ENCODE data around the gene AKR1A1.
A peak's percentile ranks its signal among the peaks of the same experiment; 100 is the strongest.
"Not testable (repeated sequence)": the region's sequence is repeated elsewhere in the genome, so short reads cannot be mapped to it uniquely, and the experiment has no call there.

AKR1A1 gene

DNA sequence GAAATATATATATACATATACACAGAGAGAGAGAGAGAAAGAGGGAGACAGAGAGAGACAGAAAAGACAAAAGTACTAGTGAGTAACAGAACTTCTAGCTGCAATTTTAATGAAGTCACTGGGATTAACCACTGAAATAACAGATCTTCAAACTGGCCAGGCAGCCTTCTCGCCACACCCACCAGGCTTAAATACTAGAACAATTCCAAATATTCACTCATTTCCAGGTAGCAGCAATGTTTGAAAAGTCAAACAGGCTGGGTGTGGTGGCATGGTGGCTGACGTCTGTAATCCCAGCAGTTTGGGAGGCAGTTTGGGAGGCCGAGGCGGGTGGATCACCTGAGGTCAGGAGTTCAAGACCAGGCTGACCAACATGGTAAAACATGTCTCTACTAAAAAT is 34.2 kb upstream of the AKR1A1 start:
- FAIRE-seq (no peak), DNase-seq (ENCODE audit: insufficient read length, low spot score) (no peak)
- no peak for TF ChIP-seq POLR2A (IDR thresholded peaks at IDR 0.05; ENCODE audit: low read depth, low read length)

DNA sequence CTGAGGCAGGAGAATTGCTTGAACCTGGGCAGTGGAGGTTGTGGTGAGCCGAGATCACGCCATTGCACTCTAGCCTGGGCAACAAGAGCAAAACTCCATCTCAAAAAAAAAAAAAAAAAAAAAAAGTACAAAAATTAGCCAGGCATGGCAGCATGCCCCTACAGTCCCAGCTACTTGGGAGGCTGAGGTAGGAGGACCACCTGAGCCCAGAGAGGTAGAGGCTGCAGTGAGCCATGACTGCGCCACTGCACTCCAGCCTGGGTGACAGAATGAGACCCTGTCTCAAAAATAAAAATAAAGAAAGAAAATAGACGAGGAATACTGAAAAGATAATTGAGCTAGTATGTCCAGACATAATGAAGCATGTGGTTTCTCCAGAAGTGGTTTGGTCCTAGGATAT is 32.3 kb upstream of the AKR1A1 start:
- not testable (repeated sequence) for FAIRE-seq

DNA sequence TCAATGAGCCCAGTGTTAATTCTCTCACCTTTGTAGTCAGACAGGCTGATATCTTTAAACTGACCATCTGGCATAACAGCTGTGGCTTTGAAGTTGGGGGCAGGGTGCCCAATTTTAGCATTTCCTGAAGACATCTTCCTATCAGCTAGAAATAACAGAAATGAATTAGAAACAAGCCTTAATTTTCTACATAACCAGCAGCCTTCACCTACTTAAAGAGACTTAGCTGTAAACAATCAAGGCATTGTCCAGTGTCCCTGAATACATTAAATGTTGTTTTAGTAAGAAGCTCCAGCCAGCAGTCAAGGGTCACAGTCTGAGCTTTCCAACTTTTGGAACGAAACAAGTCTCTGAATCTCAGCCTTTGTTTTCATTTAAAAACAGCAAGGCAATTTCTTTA is 31.7 kb upstream of the AKR1A1 start:
- DNase-seq (ENCODE audit: insufficient read length, low spot score): no peak
- no peak for TF ChIP-seq POLR2A (IDR thresholded peaks at IDR 0.05; ENCODE audit: low read depth, low read length)
- FAIRE-seq: no peak

More for the DNA sequence above, 32.3 kb upstream of the AKR1A1 start:
- not testable (repeated sequence) for DNase-seq (ENCODE audit: insufficient read length, low spot score)

DNA sequence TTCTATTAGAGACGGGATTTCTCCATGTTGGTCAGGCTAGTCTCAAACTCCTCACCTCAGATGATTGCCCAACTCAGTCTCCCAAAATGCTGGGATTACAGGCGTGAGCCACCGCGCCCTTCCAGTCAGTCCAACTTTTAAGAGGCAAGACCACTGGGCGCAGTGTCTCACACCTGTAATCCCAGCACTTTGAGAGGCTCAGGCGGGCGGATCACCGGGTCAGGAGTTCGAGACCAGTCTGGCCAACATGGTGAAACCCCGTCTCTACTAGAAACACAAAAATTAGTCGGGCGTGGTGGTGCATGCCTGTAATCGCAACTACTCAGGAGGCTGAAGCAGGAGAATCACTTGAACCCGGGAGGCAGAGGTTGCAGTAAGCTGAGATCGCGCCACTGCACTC is 30.9 kb upstream of the AKR1A1 start:
- not testable (repeated sequence) for DNase-seq (ENCODE audit: insufficient read length, low spot score); FAIRE-seq

DNA sequence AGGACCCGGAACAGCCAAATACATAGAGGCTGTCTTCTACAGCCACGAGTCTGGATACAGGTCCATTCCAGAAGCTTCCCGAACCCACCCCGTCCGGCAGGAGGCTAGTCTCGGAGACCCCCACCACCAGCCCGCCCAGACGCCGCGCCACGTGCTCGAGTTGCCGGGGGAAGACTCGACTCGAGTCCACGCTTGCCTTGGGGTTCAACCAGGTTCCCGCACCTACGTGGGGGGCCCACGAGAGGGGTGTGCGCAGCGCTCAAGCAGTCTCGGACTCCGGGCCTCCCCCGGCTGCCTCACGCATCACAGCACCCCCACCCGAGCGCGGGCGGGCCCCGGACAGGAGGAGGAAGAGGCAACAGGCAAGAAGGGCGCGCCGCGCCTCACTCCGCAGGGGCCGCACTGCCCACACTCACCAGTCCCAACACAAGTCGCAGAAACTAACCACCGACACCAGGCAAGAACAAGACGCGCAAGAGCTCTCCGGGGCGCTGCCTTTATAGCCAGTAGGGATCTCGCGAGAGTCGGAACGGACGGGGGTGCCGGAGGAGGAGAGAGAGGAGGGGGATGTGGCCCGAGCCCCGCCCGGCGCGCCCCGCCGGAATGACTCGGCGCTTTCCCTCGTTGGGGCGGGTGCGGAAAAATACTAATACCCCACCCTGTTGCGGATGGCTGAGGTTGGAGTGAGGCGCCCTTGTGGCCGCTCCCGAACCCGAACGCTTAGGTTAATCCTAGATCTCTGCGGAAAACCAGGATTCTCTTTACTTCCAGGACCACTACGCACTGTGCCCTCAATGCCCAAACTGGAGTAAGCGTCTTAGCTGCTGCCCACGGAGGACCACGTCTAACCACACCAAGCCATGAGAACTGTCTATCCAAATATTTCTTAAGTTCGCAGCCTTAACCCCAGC is 29.0 kb upstream of the AKR1A1 start, which contains the start of gene PRDX1:
Gene PRDX1 (minus strand): TSS at position 472 of the 911 bp plus-strand sequence. CDS start 2,841 bp downstream, outside the sequence.
- FAIRE-seq: no peak
- peak; percentile 100 for TF ChIP-seq POLR2A (IDR thresholded peaks at IDR 0.05; ENCODE audit: low read depth, low read length)
- peak; percentile 86 for DNase-seq (ENCODE audit: insufficient read length, low spot score)

DNA sequence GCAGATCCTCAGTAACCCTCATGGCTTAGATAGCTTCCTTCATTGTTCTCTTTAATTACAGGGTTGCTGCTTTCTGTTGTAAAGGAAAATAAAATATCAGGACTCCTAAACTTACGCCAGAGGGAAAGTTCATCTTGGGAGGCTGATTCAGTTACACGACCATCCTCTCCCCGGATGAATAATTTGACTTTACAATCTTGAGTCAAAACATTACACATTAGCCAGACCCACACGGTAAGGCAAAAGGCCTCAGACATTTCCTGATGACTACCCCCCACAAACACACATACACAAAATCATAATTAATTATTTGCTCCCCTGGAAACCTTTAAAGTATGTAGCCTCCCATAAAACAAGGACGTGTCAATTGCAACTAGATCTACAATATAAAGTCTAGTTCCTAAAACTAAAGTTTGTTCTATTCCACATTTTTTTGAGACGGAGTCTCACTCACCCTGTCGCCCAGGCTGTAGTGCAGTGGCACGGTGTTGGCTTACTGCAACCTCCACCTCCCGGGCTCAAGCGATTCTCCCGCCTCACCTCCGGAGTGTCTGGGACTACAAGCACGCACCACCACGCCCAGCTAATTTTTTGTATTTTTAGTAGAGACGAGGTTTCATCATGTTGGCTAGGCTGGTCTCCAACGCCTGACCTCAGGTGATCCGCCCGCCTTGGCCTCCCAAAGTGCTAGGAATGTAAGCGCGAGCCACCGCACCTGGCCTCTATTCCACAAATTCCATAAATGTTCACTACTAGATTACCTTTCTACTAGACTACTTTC is 28.1 kb upstream of the AKR1A1 start:
- FAIRE-seq (no peak), DNase-seq (ENCODE audit: insufficient read length, low spot score) (no peak)

DNA sequence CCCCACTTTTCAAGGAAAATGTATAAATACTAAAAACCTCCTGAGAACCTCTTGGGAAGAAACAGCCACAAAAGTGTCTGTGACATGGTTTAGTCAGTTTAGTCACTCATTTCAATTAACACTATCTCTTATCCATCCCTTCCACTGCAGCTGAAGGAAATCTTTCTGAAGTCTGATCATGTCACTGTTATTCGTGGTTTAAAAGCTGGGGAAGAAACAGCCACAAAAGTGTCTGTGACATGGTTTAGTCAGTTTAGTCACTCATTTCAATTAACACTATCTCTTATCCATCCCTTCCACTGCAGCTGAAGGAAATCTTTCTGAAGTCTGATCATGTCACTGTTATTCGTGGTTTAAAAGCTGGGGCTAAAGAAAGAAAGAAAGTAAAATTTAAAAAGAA is 27.1 kb upstream of the AKR1A1 start:
- not testable (repeated sequence) for DNase-seq (ENCODE audit: insufficient read length, low spot score); FAIRE-seq

More for the DNA sequence above, 28.1 kb upstream of the AKR1A1 start:
- TF ChIP-seq POLR2A (IDR thresholded peaks at IDR 0.05; ENCODE audit: low read depth, low read length): no peak

DNA sequence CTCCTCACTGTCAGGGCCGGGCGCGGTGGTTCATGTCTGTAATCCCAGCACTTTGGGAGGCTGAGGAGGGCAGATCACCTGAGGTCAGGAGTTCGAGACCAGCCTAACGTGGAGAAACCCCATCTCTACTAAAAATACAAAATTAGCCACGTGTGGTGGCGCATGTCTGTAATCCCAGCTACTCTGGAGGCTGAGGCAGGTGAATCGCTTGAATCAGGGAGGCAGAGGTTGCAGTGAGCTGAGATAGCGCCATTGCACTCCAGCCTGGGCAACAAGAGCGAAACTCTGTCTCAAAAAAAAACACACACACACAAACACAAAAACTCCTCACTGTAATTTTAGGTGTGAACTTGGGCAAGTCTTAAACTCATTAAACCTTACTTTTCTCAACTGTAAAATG is 26.7 kb upstream of the AKR1A1 start:
- not testable (repeated sequence) for FAIRE-seq

DNA sequence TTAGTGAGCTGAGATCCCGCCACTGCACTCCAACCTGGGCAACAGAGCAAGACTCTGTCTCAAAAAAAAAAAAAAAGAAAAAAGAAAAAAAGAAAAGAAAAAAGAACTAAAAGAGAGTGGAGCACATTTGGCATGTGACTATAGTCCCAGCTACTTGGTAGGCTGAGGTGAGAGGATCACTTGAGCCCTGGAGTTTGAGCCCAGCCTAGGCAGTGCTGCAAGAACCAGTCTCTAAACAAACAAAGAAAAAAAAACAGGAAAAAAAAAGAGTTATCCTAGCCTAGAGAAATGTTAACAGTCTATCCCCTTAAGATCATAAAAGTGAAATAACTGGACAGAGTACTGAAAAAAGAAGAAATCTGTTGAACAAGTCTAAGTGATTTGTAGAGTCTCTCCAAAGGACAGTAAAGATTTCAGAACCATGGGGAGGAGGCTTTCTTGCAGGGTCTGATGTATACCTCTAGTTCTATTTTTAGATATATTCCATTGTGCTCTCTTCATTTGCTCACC is 24.4 kb upstream of the AKR1A1 start:
- no peak for DNase-seq (ENCODE audit: insufficient read length, low spot score)
- FAIRE-seq: no peak
- no peak for TF ChIP-seq POLR2A (IDR thresholded peaks at IDR 0.05; ENCODE audit: low read depth, low read length)

More for the DNA sequence above, 26.7 kb upstream of the AKR1A1 start:
- not testable (repeated sequence) for DNase-seq (ENCODE audit: insufficient read length, low spot score)

DNA sequence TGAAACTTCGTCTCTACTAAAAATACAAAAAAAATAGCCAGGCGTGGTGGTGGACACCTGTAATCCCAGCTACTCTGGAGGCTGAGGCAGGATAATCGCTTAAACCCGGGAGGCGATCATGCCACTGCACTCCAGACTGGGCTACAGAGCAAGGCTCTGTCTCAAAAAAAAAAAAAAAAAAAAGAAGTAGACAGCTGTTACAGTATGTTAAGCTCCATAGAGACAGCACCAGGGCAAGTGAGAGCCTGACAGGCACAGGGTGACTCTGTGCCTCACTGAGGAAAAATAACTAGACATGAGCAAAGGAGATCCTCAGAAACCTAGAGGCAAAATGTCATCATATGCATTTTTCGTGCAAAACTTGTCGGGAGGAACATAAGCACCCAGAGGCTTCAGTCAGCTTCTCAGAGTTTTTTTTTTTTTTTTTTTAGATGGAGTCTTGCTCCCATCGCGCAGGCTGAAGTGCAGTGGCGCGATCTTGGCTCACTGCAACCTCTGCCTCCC is 19.9 kb upstream of the AKR1A1 start:
- TF ChIP-seq POLR2A (IDR thresholded peaks at IDR 0.05; ENCODE audit: low read depth, low read length): no peak
- DNase-seq (ENCODE audit: insufficient read length, low spot score) (no peak), FAIRE-seq (no peak)

DNA sequence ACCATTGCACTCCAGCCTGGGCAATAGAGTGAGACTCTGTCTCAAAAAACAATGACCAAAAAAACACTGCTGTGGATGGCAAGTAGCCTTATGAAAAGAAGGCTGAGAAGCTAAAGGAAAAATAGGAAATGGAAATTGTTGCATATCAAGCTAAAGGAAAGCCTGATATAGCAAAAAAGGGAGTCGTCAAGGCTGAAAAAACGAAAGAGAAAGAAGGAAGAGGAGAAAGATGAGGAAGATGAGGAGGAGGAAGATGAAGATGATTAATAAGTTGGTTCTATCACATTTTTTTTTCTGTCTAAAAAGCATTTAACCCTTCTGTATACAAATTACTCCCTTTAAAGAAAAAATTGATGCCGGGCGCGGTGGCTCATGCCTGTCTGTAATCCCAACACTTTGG is 18.8 kb upstream of the AKR1A1 start:
- no peak for DNase-seq (ENCODE audit: insufficient read length, low spot score)
- FAIRE-seq: no peak
- no peak for TF ChIP-seq POLR2A (IDR thresholded peaks at IDR 0.05; ENCODE audit: low read depth, low read length)

DNA sequence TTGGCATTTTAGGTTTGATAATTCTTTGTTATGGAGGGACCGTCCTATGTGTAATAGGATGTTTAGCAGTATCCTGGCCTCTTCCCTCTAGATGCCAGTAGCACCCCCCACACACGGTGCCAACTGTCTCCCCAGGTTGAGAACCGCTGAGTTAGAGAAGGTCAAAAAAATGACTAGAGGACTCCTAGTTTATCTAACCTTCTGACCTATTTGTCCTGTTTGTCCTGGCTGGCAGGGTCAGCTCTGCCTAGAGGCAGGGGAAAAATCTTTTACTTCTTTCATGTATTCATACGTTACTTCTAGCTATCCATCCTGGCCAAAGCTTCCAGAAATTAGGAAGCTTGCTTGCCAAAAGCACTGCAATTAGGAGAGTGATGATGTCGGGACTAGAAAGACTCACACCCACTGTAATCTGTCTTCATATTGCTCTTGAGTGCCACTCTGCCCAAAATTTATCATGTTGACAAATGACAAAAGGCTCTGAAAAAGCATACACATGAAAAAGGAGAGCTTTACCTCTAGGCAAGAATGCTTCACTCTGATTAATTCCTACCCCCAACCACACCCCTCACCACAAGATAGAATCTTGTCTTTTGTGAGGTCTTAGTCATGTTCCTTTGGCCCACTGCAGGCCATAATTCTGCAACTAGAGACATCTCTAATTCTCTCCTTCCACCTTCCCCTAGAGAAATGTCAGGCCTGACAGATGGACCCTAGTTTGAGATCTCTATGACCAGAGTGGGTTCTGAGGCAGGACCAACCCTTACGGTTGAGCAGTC is 14.4 kb upstream of the AKR1A1 start:
- no peak for DNase-seq (ENCODE audit: insufficient read length, low spot score)
- peak; percentile 62 for FAIRE-seq

DNA sequence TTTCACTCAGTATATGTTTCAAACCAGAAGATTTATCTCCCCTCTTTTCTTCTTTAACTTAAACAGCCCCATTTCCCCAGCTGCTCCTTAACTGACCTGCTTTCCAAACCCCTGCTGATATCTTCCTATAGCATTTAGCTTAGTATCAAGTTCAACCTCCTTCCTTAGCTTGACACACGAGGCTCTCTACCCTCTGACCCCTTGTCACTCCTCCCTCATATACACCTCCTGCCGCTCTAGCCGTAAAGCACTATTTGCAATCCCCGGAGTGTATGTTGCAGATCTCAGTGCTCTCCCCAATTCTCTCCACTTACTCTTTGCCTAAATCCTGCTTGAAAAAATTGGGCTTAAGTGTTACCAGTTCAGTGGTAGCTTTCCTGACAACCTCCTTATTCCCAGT is 13.7 kb upstream of the AKR1A1 start:
- FAIRE-seq: no peak

More for the DNA sequence above, 14.4 kb upstream of the AKR1A1 start:
- TF ChIP-seq POLR2A (IDR thresholded peaks at IDR 0.05; ENCODE audit: low read depth, low read length): no peak

More for the DNA sequence above, 13.7 kb upstream of the AKR1A1 start:
- no peak for TF ChIP-seq POLR2A (IDR thresholded peaks at IDR 0.05; ENCODE audit: low read depth, low read length)
- DNase-seq (ENCODE audit: insufficient read length, low spot score): no peak

All from H54 (cell line).